B cell (primary cell): Measurements from ENCODE around the gene CBX8. TPM values are rescaled to one million over a fixed set of nuclear protein-coding genes. Genes with fewer than 3 reads are reported as not detected.
A peak's percentile ranks its signal among the peaks of the same experiment; 100 is the strongest.

Experiments
- ATAC-seq: fragments of 200-7000 bp; cut with Tn5 transposase; one replicate; pipeline ENCODE4 v1.10.0; 2021; ENCODE audit warnings: low read depth, mild to moderate bottlenecking, moderate number of reproducible peaks, moderate library complexity
- CTCF ChIA-PET: fragments of 350-600 bp; sonication (Branson Sonifier 250); formaldehyde crosslinking; loops from one replicate; lab custom pipeline; 2021; ENCODE audit warnings: antibody characterized with exemption, inconsistent platforms; lab: Charles Lee
- POLR2A ChIA-PET: fragments of 350-600 bp; sonication (Branson Sonifier 250); formaldehyde crosslinking; loops from one replicate; lab custom pipeline; 2021; ENCODE audit warnings: antibody characterized with exemption; lab: Charles Lee
- DNase-seq: peaks from one replicate; pipeline ENCODE4 v3.0.0; 2013
- H2AFZ ChIP-seq: 2 replicates; pipeline ENCODE4 v1.6.1; 2012; ENCODE audit warnings: mild to moderate bottlenecking, low read depth, low read length; ENCODE audit not compliant: insufficient read depth, poor library complexity, severe bottlenecking
- H3K27ac ChIP-seq, 2 donors: 1 replicate in 1 of 2; 2 replicates in 1 of 2; pipeline ENCODE4 v1.5.1; 2012 to 2013; ENCODE audit warnings: low read length in 2 of 2, mild to moderate bottlenecking in 2 of 2, moderate library complexity in 1 of 2
- H3K27me3 ChIP-seq, 4 experiments: fragments of 200-600 bp in 1 of 4; sonication (generic) in 1 of 4; replicated peaks in 1 of 4; 1 replicate in 2 of 4; 2 replicates in 2 of 4; pipeline versions ENCODE4 v1.6.1 to v1.7.0; 2013 to 2016; ENCODE audit warnings: low read length in 3 of 4, mild to moderate bottlenecking in 2 of 4, mixed read lengths in 1 of 4, moderate library complexity in 1 of 4; ENCODE audit not compliant: insufficient read depth in 4 of 4, control insufficient read depth in 3 of 4; ENCODE audit errors: control extremely low read depth in 1 of 4
- H3K36me3 ChIP-seq, 2 experiments: replicated peaks in 1 of 2; 1 replicate in 1 of 2; 2 replicates in 1 of 2; pipeline versions ENCODE4 v1.6.1 to v1.7.1; 2013; ENCODE audit warnings: low read length in 1 of 2; ENCODE audit not compliant: insufficient read depth in 2 of 2, control insufficient read depth in 1 of 2; ENCODE audit errors: control extremely low read depth in 1 of 2, extremely low read depth in 1 of 2
- H3K4me1 ChIP-seq, 2 donors: fragments of 200-600 bp in 1 of 2; sonication (generic) in 1 of 2; 1 replicate in 1 of 2; 2 replicates in 1 of 2; pipeline versions ENCODE4 v1.5.1 to v1.6.1; 2013 to 2017; ENCODE audit warnings: low read length in 2 of 2; ENCODE audit not compliant: control insufficient read depth in 2 of 2, insufficient read depth in 2 of 2
- H3K4me2 ChIP-seq: replicated peaks from 2 replicates; pipeline ENCODE3; 2012; ENCODE audit warnings: mild to moderate bottlenecking, low read depth, low read length; ENCODE audit not compliant: poor library complexity, severe bottlenecking
- H3K4me3 ChIP-seq, 5 experiments: fragments of 200-600 bp in 1 of 5; sonication (generic) in 1 of 5; 1 replicate in 3 of 5; 2 replicates in 2 of 5; pipeline versions ENCODE4 v1.5.1 to v1.7.0; 2011 to 2016; ENCODE audit warnings: low read length in 4 of 5, mild to moderate bottlenecking in 4 of 5, low read depth in 2 of 5, control low read depth in 1 of 5, moderate library complexity in 1 of 5; ENCODE audit not compliant: insufficient read depth in 1 of 5; ENCODE audit errors: control extremely low read depth in 1 of 5, extremely low read depth in 1 of 5
- H3K79me2 ChIP-seq: fragments of 200-600 bp; sonication (generic); one replicate; pipeline ENCODE4 v1.6.0; 2016; ENCODE audit warnings: low read length; ENCODE audit not compliant: control insufficient read depth, insufficient read depth
- H3K9ac ChIP-seq: fragments of 200-600 bp; sonication (generic); 2 replicates; pipeline ENCODE4 v1.6.1; 2017; ENCODE audit warnings: mild to moderate bottlenecking, low read length, moderate library complexity
- H3K9me3 ChIP-seq, 3 donors: one replicate each; pipeline versions ENCODE4 v1.6.1 to v1.7.1; 2013; ENCODE audit warnings: low read length in 2 of 3; ENCODE audit not compliant: control insufficient read depth in 2 of 3, insufficient read depth in 1 of 3; ENCODE audit errors: control extremely low read depth in 1 of 3
- H4K20me1 ChIP-seq: 2 replicates; pipeline ENCODE4 v1.6.0; 2012; ENCODE audit warnings: mild to moderate bottlenecking, low read length; ENCODE audit not compliant: insufficient read depth, control insufficient read depth, poor library complexity, severe bottlenecking
- H3K27ac Mint-ChIP-seq: one replicate; pipeline ENCODE4 v1.8.0; 2021; ENCODE audit warnings: mixed read lengths
- H3K27me3 Mint-ChIP-seq: one replicate; pipeline ENCODE4 v1.8.0; 2021; ENCODE audit warnings: mixed read lengths
- H3K4me1 Mint-ChIP-seq: one replicate; pipeline ENCODE4 v1.8.0; 2021; ENCODE audit warnings: mixed read lengths
- H3K4me3 Mint-ChIP-seq: one replicate; pipeline ENCODE4 v1.8.0; 2021; ENCODE audit warnings: mixed read lengths
- H3K9me3 Mint-ChIP-seq: one replicate; pipeline ENCODE4 v1.8.0; 2022; ENCODE audit warnings: mixed read lengths; ENCODE audit not compliant: insufficient read depth
- CTCF ChIP-seq: fragments of 200-600 bp; IDR thresholded peaks from one replicate; pipeline ENCODE4 v1.8.0; 2022; ENCODE audit warnings: antibody characterized with exemption, mild to moderate bottlenecking
- EZH2 ChIP-seq: IDR thresholded peaks from 2 replicates; pipeline ENCODE4 v1.6.1; 2012; ENCODE audit warnings: borderline replicate concordance, low read depth, mild to moderate bottlenecking, moderate library complexity, low read length; ENCODE audit not compliant: insufficient read depth, poor library complexity, severe bottlenecking
- WGBS: methylation state at CpG from one replicate; pipeline ENCODE4 v1.1.5; 2013; ENCODE audit warnings: missing lambda C conversion rate; ENCODE audit not compliant: insufficient coverage; 5-methylcytosine and 5-hydroxymethylcytosine counted together
- intact Hi-C: fragments of 100-400 bp; cut with micrococcal nuclease; formaldehyde crosslinking; loops from one replicate; pipeline ENCODE4 v1.10.0; 2022
- polyA plus RNA-seq: library from polyadenylated mRNA; depleted of rRNA; stranded (reverse); fragments of >200 nt; gene quantifications from 2 replicates; pipeline ENCODE4 v1.2.3, GENCODE V29; 2012
- total RNA-seq, 2 donors: library from RNA; stranded (reverse); fragments of 120-200 nt in 1 of 2; gene quantifications; 1 replicate in 1 of 2; 2 replicates in 1 of 2; pipeline versions ENCODE4 v1.2.3 to v1.2.4, GENCODE V29; 2013 to 2022

The CBX8 gene
- total and polyA plus RNA-seq, 2 donors (not counting 1 experiment from before 2014, with no cell fraction given) = 0.31 to 6.8 TPM

GRCh38 chr17:79796444-79796762 is 474 bp downstream of the CBX8 start:
- WGBS = 0% methylated on average over 7 of the region's 19 CpGs
- no peak for TF ChIP-seq EZH2
- no peak for TF ChIP-seq CTCF
- Histone ChIP-seq H3K4me3 (peak overlapping the region; percentile 65 to 90 (median 71)), H3K79me2 (peaks cover 4% of the 10 kb centered on the region), H3K36me3 (peaks cover 0 to 7% of the 10 kb centered on the region in 2 experiments), H3K27me3 (peaks cover 0 to 61% (median 46%) of the 10 kb centered on the region in 4 experiments), H3K4me2 (peak overlapping the region; percentile 98), H4K20me1 (peaks cover 39% of the 10 kb centered on the region), H3K9ac (peak overlapping the region; percentile 77), H3K9me3 (peaks cover 0 to 61% (median 18%) of the 10 kb centered on the region in 3 donors), H2AFZ (peak overlapping the region; percentile 59), H3K4me1 (peaks cover 50% of the 10 kb centered on the region in 2 donors), H3K27ac (peak overlapping the region in 1 of 2 donors; percentile 50)
- ATAC-seq (no peak), DNase-seq (no peak)
- H3K27ac Mint-ChIP-seq = peak overlapping the region; percentile 59
- H3K4me1 Mint-ChIP-seq = peaks cover 41% of the 10 kb centered on the region
- no peaks in the 10 kb centered on the region for H3K9me3 Mint-ChIP-seq
- H3K27me3 Mint-ChIP-seq = peaks cover 35% of the 10 kb centered on the region
- peak overlapping the region; percentile 91 for H3K4me3 Mint-ChIP-seq
- CTCF ChIA-PET = interaction anchor here (0.6 to 3.6 kb wide), 10 partner anchors 15 to 218 kb away, joined by 3 to 18 read pairs (median 4); partner anchors contain the start of gene CBX4
- POLR2A ChIA-PET = interaction anchor here (0.7 to 2.1 kb wide), 8 partner anchors 9 to 1688 kb away, joined by 3 to 45 read pairs (median 5); partner anchors contain the start of gene CBX4
- intact Hi-C loops = loop anchor here (2.0 to 5.0 kb wide), 6 partner anchors 14 to 1716 kb away; partner anchors contain the start of genes ACTG1, BAHCC1 and CCDC40
